Sigmoid colon (tissue), 7 donors: ENCODE results near the gene DOCK1. TPM values are rescaled to one million over a fixed set of nuclear protein-coding genes. Genes with fewer than 3 reads are reported as not detected.

Source experiments
- DNase-seq: peaks from one replicate; pipeline ENCODE4 v3.0.0-alpha.2; 2019
- H3K27ac ChIP-seq, 4 donors: fragments of 200-600 bp; sonication (generic); one replicate each; pipeline ENCODE4 v1.5.1; 2016 to 2019; ENCODE audit warnings: mild to moderate bottlenecking in 1 of 4
- H3K27me3 ChIP-seq, 3 donors: fragments of 200-600 bp; sonication (generic); one replicate each; pipeline ENCODE4 v1.5.1; 2019; ENCODE audit warnings: mild to moderate bottlenecking in 1 of 3
- H3K36me3 ChIP-seq, 4 donors: fragments of 200-600 bp; sonication (generic); one replicate each; pipeline ENCODE4 v1.5.1; 2016 to 2019
- H3K4me1 ChIP-seq, 4 donors: fragments of 200-600 bp; sonication (generic); one replicate each; pipeline ENCODE4 v1.5.1; 2017 to 2019
- H3K4me3 ChIP-seq, 4 donors: fragments of 200-600 bp; sonication (generic); one replicate each; pipeline ENCODE4 v1.5.1; 2017 to 2019; ENCODE audit warnings: mild to moderate bottlenecking in 2 of 4, moderate library complexity in 1 of 4
- H3K9me3 ChIP-seq, 4 donors: fragments of 200-600 bp in 3 of 4; sonication (generic) in 3 of 4; one replicate each; pipeline versions ENCODE4 v1.5.1 to v1.6.1; 2013 to 2019
- CTCF ChIP-seq, 4 experiments: fragments of 450-650 bp in 3 of 4; fragments of 200-600 bp in 1 of 4; IDR thresholded peaks; one replicate each; pipeline ENCODE4 v1.5.1; 2016 to 2019; ENCODE audit warnings: antibody characterized with exemption in 4 of 4, mild to moderate bottlenecking in 3 of 4, moderate library complexity in 2 of 4
- EP300 ChIP-seq, 4 donors: sonication (generic); formaldehyde crosslinking; IDR thresholded peaks; one replicate each; pipeline ENCODE4 v1.6.1; 2017; ENCODE audit warnings: antibody characterized with exemption in 4 of 4
- POLR2A ChIP-seq, 2 donors: fragments of 450-650 bp; IDR thresholded peaks; one replicate each; pipeline ENCODE4 v1.6.1; 2016; ENCODE audit warnings: antibody characterized with exemption in 2 of 2, mild to moderate bottlenecking in 2 of 2, moderate library complexity in 2 of 2
- POLR2AphosphoS5 ChIP-seq, 4 donors: sonication (generic); formaldehyde crosslinking; IDR thresholded peaks; one replicate each; pipeline ENCODE4 v1.6.1; 2017; ENCODE audit warnings: antibody characterized with exemption in 4 of 4
- WGBS, 2 donors: extraction: QIAGEN DNeasy Blood & Tissue Kit; methylation state at CpG; one replicate each; pipeline ENCODE4 v1.1.7; 2013; 5-methylcytosine and 5-hydroxymethylcytosine counted together
- intact Hi-C: fragments of 100-400 bp; cut with DNase I; formaldehyde crosslinking; loops from one replicate; pipeline ENCODE4 v1.15.1; 2023
- polyA plus RNA-seq, 3 donors: library from polyadenylated mRNA; stranded (reverse); fragments of 200-250 nt; gene quantifications; one replicate each; pipeline ENCODE4 v1.2.3, GENCODE V29; 2013
- total RNA-seq, 4 donors: library from RNA; depleted of rRNA; stranded (reverse); fragments of >200 nt; gene quantifications; one replicate each; pipeline ENCODE4 v1.1.0, GENCODE V29; 2016
- donor health status: healthy with polysubstance abuse.
- donor health status: Bipolar disorder and iron deficiency.
- donor health status: healthy.

DOCK1 gene
- total and polyA plus RNA-seq, 7 donors, result 15.0 to 53.7 (median 40.2) TPM

- Histone ChIP-seq H3K27ac (peak overlapping the region in 3 of 4 donors; percentile 18 to 45 (median 33)), H3K4me1 (peaks cover 0 to 22% (median 16%) of the 10 kb centered on the region in 4 donors), H3K36me3 (no peaks in the 10 kb centered on the region), H3K9me3 (no peaks in the 10 kb centered on the region), H3K27me3 (peaks cover 4 to 42% (median 5%) of the 10 kb centered on the region in 3 donors), H3K4me3 (peak overlapping the region; percentile 14 to 51 (median 42))
- DNase-seq, result no peak
- 1 to 2% methylated on average over 91 of the region's 91 CpGs for WGBS, 2 donors
- intact Hi-C loops, result no loop called here
- TF ChIP-seq EP300 (IDR thresholded peaks at IDR 0.05) (no peak), POLR2A (IDR thresholded peaks at IDR 0.05) (no peak), CTCF (IDR thresholded peaks at IDR 0.05) (no peak)
Observed at GRCh38 chr10:127195571-127196281, 290.5 kb downstream of the DOCK1 start.

- peaks cover 0 to 22% (median 16%) of the 10 kb centered on the region in 4 donors for H3K4me1 ChIP-seq
- no peaks in the 10 kb centered on the region for H3K9me3 ChIP-seq
- H3K27me3 ChIP-seq, result peaks cover 4 to 38% (median 5%) of the 10 kb centered on the region in 3 donors
- intact Hi-C loops, result no loop called here
- H3K27ac ChIP-seq, result peak within 1 kb of the TSS in 3 of 4 donors; percentile 18 to 45 (median 33)
- TF ChIP-seq CTCF (IDR thresholded peaks at IDR 0.05) (no peak), EP300 (IDR thresholded peaks at IDR 0.05) (no peak), POLR2AphosphoS5 (IDR thresholded peaks at IDR 0.05) (no peak), POLR2A (IDR thresholded peaks at IDR 0.05) (no peak)
- H3K4me3 ChIP-seq, result peak within 1 kb of the TSS; percentile 14 to 51 (median 42)
- H3K36me3 ChIP-seq, result no peaks in the 10 kb centered on the region
- DNase-seq, result no peak
- 4 to 7% methylated on average over 81 of the region's 81 CpGs for WGBS, 2 donors
Observed at GRCh38 chr10:127196282-127197153, 291.3 kb downstream of the DOCK1 start, which contains the start of gene INSYN2A. TSS of gene INSYN2A (minus strand) at chr10:127196591. CDS start at chr10:127176395, 20,196 bp downstream.

- Histone ChIP-seq H3K36me3 (no peaks in the 10 kb centered on the region), H3K9me3 (no peaks in the 10 kb centered on the region), H3K27me3 (peaks cover 4 to 36% (median 5%) of the 10 kb centered on the region in 3 donors), H3K27ac (no peak overlapping the region), H3K4me1 (peaks cover 0 to 22% (median 16%) of the 10 kb centered on the region in 4 donors), H3K4me3 (peak overlapping the region in 2 of 4 donors; percentile 51)
- intact Hi-C loops, result no loop called here
- TF ChIP-seq POLR2A (IDR thresholded peaks at IDR 0.05), result no peak
- no peak for TF ChIP-seq EP300 (IDR thresholded peaks at IDR 0.05)
- no peak for TF ChIP-seq CTCF (IDR thresholded peaks at IDR 0.05)
- TF ChIP-seq POLR2AphosphoS5 (IDR thresholded peaks at IDR 0.05), result no peak
- no peak for DNase-seq
- WGBS, 2 donors, result 66% methylated on average over 5 of the region's 5 CpGs
Observed at GRCh38 chr10:127197154-127197432, 291.9 kb downstream of the DOCK1 start.

GRCh38 chr10:127198307-127198706 is 293.1 kb downstream of the DOCK1 start:
- no peak for TF ChIP-seq CTCF (IDR thresholded peaks at IDR 0.05)
- H3K4me1 ChIP-seq, result peaks cover 0 to 22% (median 16%) of the 10 kb centered on the region in 4 donors
- 80 to 91% methylated on average over 5 of the region's 5 CpGs for WGBS, 2 donors
- intact Hi-C loops, result no loop called here
- no peak overlapping the region for H3K4me3 ChIP-seq
- no peaks in the 10 kb centered on the region for H3K36me3 ChIP-seq
- H3K27ac ChIP-seq, result no peak overlapping the region
- H3K27me3 ChIP-seq, result peaks cover 4 to 26% (median 5%) of the 10 kb centered on the region in 3 donors
- H3K9me3 ChIP-seq, result no peaks in the 10 kb centered on the region
- no peak for DNase-seq
